IPS-20b (cell line): ENCODE data around the gene UTF1.

Experiments
- H3K27ac ChIP-seq: one replicate; pipeline ENCODE4 v1.5.1; 2013; ENCODE audit warnings: low read length
- H3K27me3 ChIP-seq: 2 replicates; pipeline ENCODE4 v1.6.1; 2013; ENCODE audit warnings: mild to moderate bottlenecking, low read length, inconsistent platforms; ENCODE audit not compliant: insufficient read depth
- H3K36me3 ChIP-seq: 2 replicates; pipeline ENCODE4 v1.6.1; 2013; ENCODE audit warnings: low read depth, mild to moderate bottlenecking, inconsistent platforms, low read length, moderate library complexity; ENCODE audit not compliant: insufficient read depth
- H3K4me1 ChIP-seq: 2 replicates; pipeline ENCODE4 v1.6.1; 2013; ENCODE audit warnings: mild to moderate bottlenecking, control low read depth, inconsistent platforms, low read length, moderate library complexity; ENCODE audit not compliant: insufficient read depth
- H3K4me3 ChIP-seq: 2 replicates; pipeline ENCODE4 v1.5.1; 2013; ENCODE audit warnings: mild to moderate bottlenecking, low read length, inconsistent platforms
- H3K9ac ChIP-seq: 2 replicates; pipeline ENCODE4 v1.6.1; 2013; ENCODE audit warnings: low read depth, mild to moderate bottlenecking, inconsistent platforms, low read length, moderate library complexity
- H3K9me3 ChIP-seq: 2 replicates; pipeline ENCODE4 v1.6.1; 2013; ENCODE audit warnings: mild to moderate bottlenecking, low read depth, low read length, inconsistent platforms; ENCODE audit not compliant: insufficient read depth

The UTF1 gene

DNA sequence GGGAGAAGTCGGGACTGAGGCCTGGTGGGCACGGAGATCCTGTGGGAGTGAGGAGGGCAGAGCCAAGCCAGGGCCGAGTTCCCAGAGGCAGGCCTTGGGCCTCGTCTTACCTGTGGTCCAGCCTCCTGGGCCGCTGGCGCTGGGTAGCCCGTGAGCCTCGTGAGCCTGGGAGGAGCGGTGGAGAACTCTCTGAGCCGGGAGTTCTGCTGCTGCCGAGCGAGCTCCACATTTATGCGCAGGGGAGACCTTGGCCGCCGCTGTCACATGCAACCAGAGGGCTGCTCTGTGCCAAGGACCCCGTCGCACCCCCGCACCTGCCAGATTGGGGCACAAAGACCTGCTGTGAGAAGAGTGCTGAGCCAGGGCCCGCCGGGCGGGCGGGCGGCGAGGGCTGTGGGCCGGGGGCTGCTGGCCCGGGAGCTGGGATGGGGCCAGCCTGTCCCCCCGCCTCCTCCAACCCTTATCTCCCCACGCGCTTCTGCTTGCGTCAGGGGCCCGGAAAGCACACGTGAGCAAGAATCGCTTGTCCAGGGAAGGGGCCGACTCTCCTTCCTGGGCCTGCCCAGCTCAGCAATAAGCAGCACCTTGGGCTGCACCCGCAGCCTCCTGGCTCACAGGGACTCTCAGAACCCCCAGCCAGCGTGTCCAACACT is 17.8 kb downstream of the UTF1 start:
- peaks cover 4% of the 10 kb centered on the region for H3K27me3 ChIP-seq
- no peaks in the 10 kb centered on the region; the same call in 1 of the 2 replicates for H3K4me1 ChIP-seq
- H3K9me3 ChIP-seq, result no peaks in the 10 kb centered on the region
- no peak overlapping the region for H3K4me3 ChIP-seq
- no peak overlapping the region for H3K27ac ChIP-seq
- H3K36me3 ChIP-seq, result no peaks in the 10 kb centered on the region
- no peak overlapping the region for H3K9ac ChIP-seq

- Histone ChIP-seq H3K4me1 (no peaks in the 10 kb centered on the region; the same call in 1 of the 2 replicates), H3K36me3 (no peaks in the 10 kb centered on the region), H3K9ac (no peak overlapping the region), H3K27ac (no peak overlapping the region), H3K4me3 (no peak overlapping the region), H3K27me3 (peaks cover 4% of the 10 kb centered on the region), H3K9me3 (no peaks in the 10 kb centered on the region)
These were observed 18.3 kb downstream of the UTF1 start for GRCh38 chr10:133248334-133248715.

DNA sequence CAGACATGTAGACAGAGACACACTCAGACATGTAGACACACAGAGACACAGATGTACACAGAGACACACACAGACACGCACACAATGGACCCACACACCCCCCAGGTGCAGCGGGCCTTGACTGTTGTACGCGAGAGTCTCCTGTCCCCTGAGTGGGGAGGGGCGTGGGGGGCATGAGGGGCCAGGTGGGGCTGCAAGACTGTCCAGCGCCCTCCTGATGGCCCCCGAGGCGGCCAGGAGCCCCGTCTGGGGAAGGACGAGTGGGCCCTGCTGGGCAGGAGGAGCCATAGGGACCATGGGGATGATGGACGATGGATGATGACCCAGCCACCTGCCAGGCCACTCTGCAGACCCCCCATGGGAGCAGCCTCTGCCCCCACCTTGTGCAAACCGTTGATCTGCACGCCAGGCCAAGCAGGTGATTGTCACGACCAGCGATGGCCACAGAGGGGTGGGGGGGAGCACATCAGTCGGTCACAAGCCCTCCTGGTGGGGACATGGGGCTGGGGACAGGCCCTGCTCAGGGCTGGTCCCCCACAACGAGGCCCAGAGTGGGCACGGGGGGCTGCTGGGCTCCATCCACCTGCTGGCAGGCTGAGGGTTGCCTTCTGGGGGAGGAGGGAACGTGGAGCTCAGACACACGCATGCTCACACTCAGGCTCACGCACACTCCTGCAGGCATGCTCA is 19.2 kb downstream of the UTF1 start:
- H3K4me3 ChIP-seq, result no peak overlapping the region
- no peak overlapping the region for H3K9ac ChIP-seq
- no peaks in the 10 kb centered on the region; the same call in 1 of the 2 replicates for H3K4me1 ChIP-seq
- H3K27ac ChIP-seq, result no peak overlapping the region
- no peaks in the 10 kb centered on the region for H3K36me3 ChIP-seq
- H3K9me3 ChIP-seq, result no peaks in the 10 kb centered on the region
- H3K27me3 ChIP-seq, result peaks cover 4% of the 10 kb centered on the region

GRCh38 chr10:133249975-133250754 is 20.1 kb downstream of the UTF1 start:
- Histone ChIP-seq H3K9me3 (no peaks in the 10 kb centered on the region), H3K27ac (no peak overlapping the region), H3K27me3 (peaks cover 4% of the 10 kb centered on the region), H3K9ac (no peak overlapping the region), H3K4me3 (no peak overlapping the region), H3K36me3 (no peaks in the 10 kb centered on the region), H3K4me1 (no peaks in the 10 kb centered on the region; the same call in 1 of the 2 replicates)

DNA sequence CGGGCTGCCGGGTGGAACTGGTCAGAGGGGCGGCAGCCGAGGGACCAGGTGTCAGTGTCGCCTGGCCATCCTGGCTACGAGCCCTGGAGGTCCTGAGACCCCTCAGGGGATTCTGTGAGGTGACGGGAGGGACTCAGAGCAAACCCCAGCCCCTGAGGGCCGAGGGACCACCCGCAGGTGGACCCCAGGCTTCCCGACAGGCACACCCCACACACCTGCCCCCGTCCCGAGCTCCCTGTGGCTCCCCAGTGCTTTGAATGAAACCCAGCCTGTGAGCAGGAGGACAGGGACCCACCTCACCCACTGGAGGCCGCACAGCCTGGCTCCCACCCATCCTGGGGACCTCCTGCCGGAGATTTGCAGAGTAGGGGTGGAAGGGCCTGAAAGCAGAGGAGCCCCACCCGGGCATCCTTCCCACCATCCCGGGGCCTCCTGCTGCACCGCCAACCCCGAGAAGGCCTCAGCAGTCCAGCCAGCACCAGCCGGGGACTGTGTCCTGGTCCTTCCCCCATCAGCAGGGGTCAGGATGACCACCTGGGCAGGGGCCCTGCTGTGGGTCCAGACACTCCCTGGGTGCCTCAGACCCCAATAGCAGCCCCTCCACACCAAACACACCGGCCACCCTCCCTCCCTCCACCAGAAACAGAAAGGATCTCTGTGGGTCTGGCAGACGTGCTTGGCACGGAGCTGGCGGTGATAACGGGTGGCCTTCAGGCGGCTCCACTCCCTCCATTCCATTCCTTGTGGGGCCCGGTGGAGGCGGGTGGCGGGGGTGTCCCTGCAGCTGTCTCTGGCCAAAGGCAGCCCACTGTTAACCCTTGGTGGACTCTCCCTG is 21.6 kb downstream of the UTF1 start:
- H3K9me3 ChIP-seq, result no peaks in the 10 kb centered on the region
- no peaks in the 10 kb centered on the region for H3K36me3 ChIP-seq
- H3K4me3 ChIP-seq, result no peak overlapping the region
- no peak overlapping the region for H3K9ac ChIP-seq
- H3K4me1 ChIP-seq, result no peaks in the 10 kb centered on the region; the same call in 1 of the 2 replicates
- peaks cover 4% of the 10 kb centered on the region for H3K27me3 ChIP-seq
- H3K27ac ChIP-seq, result no peak overlapping the region

DNA sequence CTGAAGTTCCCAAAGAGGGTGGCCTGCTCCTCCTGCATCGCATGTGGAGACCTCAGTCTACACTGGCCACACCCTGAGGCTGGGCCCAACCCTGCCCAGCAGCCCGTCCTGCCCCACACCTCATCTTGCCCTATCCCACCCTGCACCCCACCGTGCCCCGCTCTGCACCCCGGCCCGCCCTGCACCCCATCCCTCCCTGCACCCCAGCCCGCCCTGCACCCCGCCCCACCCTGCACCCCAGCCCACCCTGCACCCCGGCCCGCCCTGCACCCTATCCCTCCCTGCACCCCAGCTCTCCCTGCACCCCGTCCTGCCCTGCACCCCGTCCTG is 22.2 kb downstream of the UTF1 start:
- Histone ChIP-seq H3K4me3 (no peak overlapping the region), H3K27ac (no peak overlapping the region), H3K4me1 (peaks cover 2% of the 10 kb centered on the region; the same call in 1 of the 2 replicates), H3K9ac (no peak overlapping the region), H3K36me3 (no peaks in the 10 kb centered on the region), H3K9me3 (no peaks in the 10 kb centered on the region), H3K27me3 (peaks cover 4% of the 10 kb centered on the region)

GRCh38 chr10:133253361-133253955 is 23.4 kb downstream of the UTF1 start:
- Histone ChIP-seq H3K27ac (no peak overlapping the region), H3K4me1 (peaks cover 3% of the 10 kb centered on the region; the same call in 1 of the 2 replicates)

DNA sequence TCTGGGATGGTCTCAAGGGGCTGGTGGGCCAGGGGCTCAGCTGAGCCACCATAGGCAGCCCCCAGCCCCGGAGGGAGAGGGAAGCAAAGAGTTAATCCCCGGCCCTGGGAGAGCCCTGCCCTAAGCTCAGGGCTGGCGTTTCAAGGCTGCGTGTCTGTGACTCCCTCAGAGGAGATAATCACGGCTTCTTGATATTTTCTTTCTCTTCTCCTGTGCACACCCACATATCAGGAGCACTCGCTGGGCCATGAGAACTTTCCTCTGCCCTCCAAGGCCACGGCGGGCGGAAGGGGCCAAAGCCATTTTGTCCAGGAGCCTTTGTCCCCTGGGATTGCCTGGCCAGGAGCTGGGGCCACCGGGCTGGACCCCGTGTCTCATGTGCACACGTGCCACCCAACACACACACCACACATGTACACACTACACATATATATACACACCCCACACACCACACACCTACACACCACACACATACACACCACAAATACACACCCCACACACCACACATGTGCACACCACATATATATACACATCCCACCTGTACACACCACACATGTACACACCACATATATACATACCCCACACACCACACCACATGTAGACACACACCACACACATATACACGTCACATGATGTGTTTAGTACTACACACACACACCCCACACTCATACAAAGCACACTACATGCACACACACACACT is 24.6 kb downstream of the UTF1 start:
- H3K4me1 ChIP-seq, result peaks cover 3% of the 10 kb centered on the region; the same call in 1 of the 2 replicates
- H3K9ac ChIP-seq, result no peak overlapping the region
- H3K27me3 ChIP-seq, result peaks cover 5% of the 10 kb centered on the region

More at GRCh38 chr10:133253361-133253955, 23.4 kb downstream of the UTF1 start:
- Histone ChIP-seq H3K4me3 (no peak overlapping the region), H3K9ac (no peak overlapping the region), H3K27me3 (peaks cover 4% of the 10 kb centered on the region), H3K36me3 (no peaks in the 10 kb centered on the region), H3K9me3 (no peaks in the 10 kb centered on the region)

DNA sequence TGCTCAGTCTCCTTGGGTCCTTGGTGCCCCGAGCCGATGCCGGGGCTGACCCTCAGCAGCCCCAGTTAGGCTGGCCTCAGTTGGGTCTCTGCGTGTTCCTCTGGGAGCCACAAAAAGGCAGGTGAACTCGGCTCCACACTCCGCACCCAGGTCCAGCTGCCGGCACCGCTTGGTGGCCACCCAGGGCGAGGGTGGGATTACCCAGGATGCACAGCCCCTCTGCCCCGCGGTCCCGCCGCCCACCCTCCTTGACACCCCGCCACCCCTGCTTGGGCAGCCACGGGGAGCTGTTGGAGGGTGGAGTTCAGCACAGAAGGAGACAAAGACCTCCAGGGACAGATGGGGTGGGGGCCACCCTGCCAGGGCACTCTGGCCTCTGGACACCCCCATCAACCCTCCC is 25.3 kb downstream of the UTF1 start:
- Histone ChIP-seq H3K27ac (no peak overlapping the region), H3K9ac (no peak overlapping the region), H3K4me1 (peaks cover 3% of the 10 kb centered on the region; the same call in 1 of the 2 replicates), H3K9me3 (no peaks in the 10 kb centered on the region), H3K27me3 (peaks cover 7% of the 10 kb centered on the region), H3K36me3 (no peaks in the 10 kb centered on the region), H3K4me3 (no peak overlapping the region)

More for the DNA sequence above, 24.6 kb downstream of the UTF1 start:
- Histone ChIP-seq H3K27ac (no peak overlapping the region), H3K36me3 (no peaks in the 10 kb centered on the region), H3K9me3 (no peaks in the 10 kb centered on the region), H3K4me3 (no peak overlapping the region)

GRCh38 chr10:133257489-133258065 is 27.6 kb downstream of the UTF1 start:
- Histone ChIP-seq H3K27ac (no peak overlapping the region), H3K27me3 (peaks cover 15% of the 10 kb centered on the region), H3K36me3 (no peaks in the 10 kb centered on the region), H3K4me1 (peaks cover 3% of the 10 kb centered on the region; the same call in 1 of the 2 replicates), H3K9ac (no peak overlapping the region), H3K4me3 (peak overlapping the region; percentile 57), H3K9me3 (no peaks in the 10 kb centered on the region)
